ENCODE data around the gene ADCY9. TPM values are rescaled to one million over a fixed set of nuclear protein-coding genes. Genes with fewer than 3 reads are reported as not detected.

ADCY9 gene
- total RNA-seq, 1 experiment from 2014 or later = 9.8 TPM

DNA sequence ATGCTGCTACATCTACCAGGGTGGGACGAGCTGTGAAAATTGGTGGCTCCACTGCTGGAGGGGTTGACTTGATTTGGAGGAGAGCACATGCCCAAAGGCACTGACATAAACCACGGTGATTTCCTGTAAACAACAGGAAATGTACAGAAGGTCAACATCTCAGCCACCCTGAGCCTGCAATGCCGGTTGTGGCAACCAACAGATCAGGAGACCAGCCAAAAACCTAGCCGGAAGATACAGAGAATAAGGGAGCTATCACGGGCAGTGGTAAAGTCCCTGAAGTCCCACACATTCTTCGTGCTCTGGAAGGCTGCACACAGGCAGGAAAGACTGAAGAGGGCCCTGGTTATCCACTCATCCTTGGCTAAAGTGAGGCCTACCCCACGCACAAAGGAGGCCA is 56.2 kb downstream of the ADCY9 start:
- no peak overlapping the region for H3K4me2 ChIP-seq (ENCODE audit: low read length)
- H3K9me2 ChIP-seq (ENCODE audit: insufficient read depth) = no peaks in the 10 kb centered on the region
- intact Hi-C loops (cut with micrococcal nuclease) = no loop called here
- H3K36me3 ChIP-seq (ENCODE audit: control insufficient read depth in 1 of 2, insufficient read depth in 2 of 2, low read length in 2 of 2) = no peaks in the 10 kb centered on the region
- H3K27ac ChIP-seq (ENCODE audit: low read depth, low read length) = no peak overlapping the region
- no peaks in the 10 kb centered on the region for H3K27me3 ChIP-seq (ENCODE audit: insufficient read depth, low read length)
- DNase-seq (ENCODE audit: low read depth, low spot score) = no peak
- no peaks in the 10 kb centered on the region for H4K20me1 ChIP-seq (ENCODE audit: insufficient read depth)
- RAD21 ChIA-PET (ENCODE audit: low non-redundant PET in 1 of 2, low total read pairs in 2 of 2, uncharacterized antibody in 2 of 2, unreplicated experiment in 2 of 2) = no interaction called here
- H3K9ac ChIP-seq (ENCODE audit: low read length) = no peak overlapping the region
- H2AFZ ChIP-seq (ENCODE audit: low read depth, low read length, poor library complexity, severe bottlenecking) = no peak overlapping the region
- peaks cover 4 to 11% of the 10 kb centered on the region in 2 experiments; a peak in 2 of 4 replicates for H3K9me3 ChIP-seq (ENCODE audit: control insufficient read depth in 1 of 2, insufficient read depth in 1 of 2, low read depth in 1 of 2, low read length in 2 of 2)
- POLR2A ChIA-PET = no interaction called here
- no peaks in the 10 kb centered on the region for H3K79me2 ChIP-seq (ENCODE audit: insufficient read depth, low read length)
- H3K4me3 ChIP-seq (replicated peaks in 1 of 2; ENCODE audit: low read depth in 1 of 2, low read length in 2 of 2) = no peak overlapping the region
- no TSS peak for BruUV-seq (replicated peaks)
- TF ChIP-seq, protein P1, sequence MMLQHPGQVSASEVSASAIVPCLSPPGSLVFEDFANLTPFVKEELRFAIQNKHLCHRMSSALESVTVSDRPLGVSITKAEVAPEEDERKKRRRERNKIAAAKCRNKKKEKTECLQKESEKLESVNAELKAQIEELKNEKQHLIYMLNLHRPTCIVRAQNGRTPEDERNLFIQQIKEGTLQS (IDR thresholded peaks at IDR 0.05) = no peak
- TF ChIP-seq ELF1 (IDR thresholded peaks at IDR 0.05; ENCODE audit: borderline replicate concordance, low read depth) = no peak
- TF ChIP-seq, protein P2, sequence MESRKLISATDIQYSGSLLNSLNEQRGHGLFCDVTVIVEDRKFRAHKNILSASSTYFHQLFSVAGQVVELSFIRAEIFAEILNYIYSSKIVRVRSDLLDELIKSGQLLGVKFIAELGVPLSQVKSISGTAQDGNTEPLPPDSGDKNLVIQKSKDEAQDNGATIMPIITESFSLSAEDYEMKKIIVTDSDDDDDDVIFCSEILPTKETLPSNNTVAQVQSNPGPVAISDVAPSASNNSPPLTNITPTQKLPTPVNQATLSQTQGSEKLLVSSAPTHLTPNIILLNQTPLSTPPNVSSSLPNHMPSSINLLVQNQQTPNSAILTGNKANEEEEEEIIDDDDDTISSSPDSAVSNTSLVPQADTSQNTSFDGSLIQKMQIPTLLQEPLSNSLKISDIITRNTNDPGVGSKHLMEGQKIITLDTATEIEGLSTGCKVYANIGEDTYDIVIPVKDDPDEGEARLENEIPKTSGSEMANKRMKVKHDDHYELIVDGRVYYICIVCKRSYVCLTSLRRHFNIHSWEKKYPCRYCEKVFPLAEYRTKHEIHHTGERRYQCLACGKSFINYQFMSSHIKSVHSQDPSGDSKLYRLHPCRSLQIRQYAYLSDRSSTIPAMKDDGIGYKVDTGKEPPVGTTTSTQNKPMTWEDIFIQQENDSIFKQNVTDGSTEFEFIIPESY (IDR thresholded peaks at IDR 0.05; ENCODE audit: extremely low read depth, insufficient replicate concordance, low read length) = no peak
- TF ChIP-seq, protein P3, sequence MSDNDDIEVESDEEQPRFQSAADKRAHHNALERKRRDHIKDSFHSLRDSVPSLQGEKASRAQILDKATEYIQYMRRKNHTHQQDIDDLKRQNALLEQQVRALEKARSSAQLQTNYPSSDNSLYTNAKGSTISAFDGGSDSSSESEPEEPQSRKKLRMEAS (IDR thresholded peaks at IDR 0.05) = no peak
- TF ChIP-seq TCF7L2 (IDR thresholded peaks at IDR 0.05; ENCODE audit: borderline replicate concordance, extremely low read depth, insufficient read depth, insufficient read length) = no peak
- TF ChIP-seq ZFX (IDR thresholded peaks at IDR 0.05) = no peak
- ATAC-seq = no peak
- CTCF ChIA-PET = no interaction called here
- peaks cover 0 to 7% of the 10 kb centered on the region in 2 experiments; a peak in 1 of 4 replicates for H3K4me1 ChIP-seq (ENCODE audit: control insufficient read depth in 1 of 2, insufficient read depth in 2 of 2, low read length in 2 of 2)

DNA sequence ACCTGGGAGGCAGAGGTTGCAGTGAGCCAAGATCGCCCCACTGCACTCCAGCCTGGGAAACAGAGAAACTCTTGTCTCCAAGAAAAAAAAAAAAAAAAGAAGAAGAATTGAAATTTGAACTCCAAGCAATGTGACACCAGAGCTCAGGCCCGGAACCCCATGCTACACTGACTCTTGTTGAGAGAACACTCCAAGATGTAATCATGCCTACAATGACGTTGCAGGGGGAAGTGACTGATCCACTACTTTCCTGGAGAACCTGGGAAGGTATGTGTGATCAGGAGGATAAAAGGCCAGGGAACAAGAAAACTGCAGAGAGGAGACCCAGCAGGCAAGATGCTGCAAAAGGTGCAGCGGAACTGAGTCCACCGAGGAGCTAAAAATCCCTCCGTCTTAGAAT is 57.9 kb downstream of the ADCY9 start:
- no peaks in the 10 kb centered on the region for H4K20me1 ChIP-seq (ENCODE audit: insufficient read depth)
- H3K9me2 ChIP-seq (ENCODE audit: insufficient read depth) = no peaks in the 10 kb centered on the region
- no peak overlapping the region for H3K4me3 ChIP-seq (replicated peaks in 1 of 2; ENCODE audit: low read depth in 1 of 2, low read length in 2 of 2)
- ChIA-PET POLR2A (no interaction called here), RAD21 (ENCODE audit: low non-redundant PET in 1 of 2, low total read pairs in 2 of 2, uncharacterized antibody in 2 of 2, unreplicated experiment in 2 of 2) (no interaction called here), CTCF (no interaction called here)
- TF ChIP-seq POLR2AphosphoS5 (IDR thresholded peaks at IDR 0.05; ENCODE audit: low read depth, low read length) = no peak
- TF ChIP-seq YY1 (IDR thresholded peaks at IDR 0.05; ENCODE audit: extremely low read depth, insufficient replicate concordance, low read depth, low read length) = no peak
- TF ChIP-seq, protein P3 (IDR thresholded peaks at IDR 0.05) = no peak
- no peak for TF ChIP-seq SP1 (IDR thresholded peaks at IDR 0.05; ENCODE audit: low read depth)
- H3K9ac ChIP-seq (ENCODE audit: low read length) = no peak overlapping the region
- ATAC-seq (no peak), DNase-seq (ENCODE audit: low read depth, low spot score) (no peak)
- H3K27me3 ChIP-seq (ENCODE audit: insufficient read depth, low read length) = no peaks in the 10 kb centered on the region
- peaks cover 4 to 11% of the 10 kb centered on the region in 2 experiments; a peak in 2 of 4 replicates for H3K9me3 ChIP-seq (ENCODE audit: control insufficient read depth in 1 of 2, insufficient read depth in 1 of 2, low read depth in 1 of 2, low read length in 2 of 2)
- no TSS peak for BruUV-seq (replicated peaks)
- H3K36me3 ChIP-seq (ENCODE audit: control insufficient read depth in 1 of 2, insufficient read depth in 2 of 2, low read length in 2 of 2) = no peaks in the 10 kb centered on the region
- no peak overlapping the region for H2AFZ ChIP-seq (ENCODE audit: low read depth, low read length, poor library complexity, severe bottlenecking)
- intact Hi-C loops (cut with micrococcal nuclease) = no loop called here
- peaks cover 11 to 20% of the 10 kb centered on the region in 2 experiments; a peak in 3 of 4 replicates for H3K4me1 ChIP-seq (ENCODE audit: control insufficient read depth in 1 of 2, insufficient read depth in 2 of 2, low read length in 2 of 2)
- H3K27ac ChIP-seq (ENCODE audit: low read depth, low read length) = no peak overlapping the region
- H3K79me2 ChIP-seq (ENCODE audit: insufficient read depth, low read length) = no peaks in the 10 kb centered on the region
- no peak overlapping the region for H3K4me2 ChIP-seq (ENCODE audit: low read length)

All from HCT116 (cell line).